Measurements from ENCODE around the gene HLCS.
A peak's percentile ranks its signal among the peaks of the same experiment; 100 is the strongest.
"Not testable (repeated sequence)": the region's sequence is repeated elsewhere in the genome, so short reads cannot be mapped to it uniquely, and the experiment has no call there.

Gene HLCS

DNA sequence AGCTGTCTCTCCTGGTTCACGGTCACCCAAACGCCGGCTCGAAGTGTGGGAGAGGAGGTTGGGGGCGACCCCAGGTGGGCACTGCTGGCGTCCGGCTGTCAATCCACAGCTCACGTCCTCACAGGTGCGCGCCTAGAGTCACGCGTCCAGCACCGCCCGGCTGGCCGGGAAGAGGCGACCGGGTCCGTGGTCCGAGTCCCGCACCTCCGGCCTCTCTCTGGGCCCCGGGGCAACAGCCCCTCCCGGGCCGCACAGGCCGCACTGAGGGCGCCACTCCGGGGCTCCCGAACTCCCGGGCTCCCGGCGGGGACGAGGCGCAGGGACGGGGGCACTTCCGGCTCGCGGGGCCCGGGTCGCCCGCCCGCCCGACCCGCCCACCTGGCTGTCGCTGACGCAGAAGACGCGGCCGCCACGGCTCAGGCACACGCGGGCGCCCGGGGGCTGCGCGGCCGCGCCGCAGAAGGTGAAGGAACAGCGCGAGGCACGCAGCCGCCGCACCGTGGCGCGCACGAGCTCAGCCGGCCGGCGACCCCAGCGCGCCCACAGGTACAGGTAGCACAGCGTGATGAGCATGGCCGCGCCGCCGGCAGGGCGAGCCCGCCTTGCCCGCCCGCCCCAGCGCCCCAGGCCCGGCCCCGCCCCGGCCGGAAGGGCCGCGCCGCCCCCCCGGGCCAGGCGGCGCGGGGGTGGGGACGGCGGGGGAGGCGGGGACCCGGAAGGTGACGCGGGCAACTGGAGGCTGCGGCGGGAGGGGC, at the start of gene HLCS:
TSS of gene HLCS (minus strand) at position 604 of the 755 bp plus-strand sequence. CDS start at position 573, 31 bp downstream.
- DNase-seq (ENCODE audit: low read depth) = peak; percentile 74

DNA sequence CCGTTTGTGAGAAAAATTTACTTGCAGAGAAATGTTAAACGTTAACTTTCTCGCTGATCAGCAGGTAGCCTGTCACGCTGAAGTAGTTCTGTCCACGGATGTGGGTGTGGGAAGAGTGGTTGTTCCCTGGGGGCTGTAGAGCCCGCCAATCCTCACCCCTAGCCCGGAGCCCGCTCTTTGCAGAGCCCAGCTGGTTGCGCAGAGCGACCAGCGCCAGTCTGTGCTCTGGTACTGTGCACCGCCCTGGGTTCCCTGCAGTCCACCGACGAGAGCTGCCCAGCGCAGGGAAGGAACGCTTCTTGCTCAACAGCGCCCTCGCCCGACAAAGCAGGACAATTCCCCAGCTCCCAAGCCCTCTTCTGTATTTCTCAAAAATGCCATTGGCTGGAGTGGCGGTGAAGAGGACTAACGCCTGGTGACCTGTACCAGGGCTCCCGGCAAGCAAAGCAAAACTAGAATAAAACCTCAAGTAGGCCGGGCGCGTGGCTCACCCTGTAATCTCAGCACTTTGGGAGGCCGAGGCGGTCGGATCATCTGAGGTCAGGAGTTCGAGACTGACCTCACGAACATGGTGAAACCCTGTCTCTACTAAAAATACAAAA, 43.4 kb upstream of the HLCS start:
- DNase-seq (ENCODE audit: low read depth) = peak; percentile 74

- no peak for DNase-seq (ENCODE audit: low read depth)
These were observed 42.3 kb upstream of the HLCS start for GRCh38 chr21:37008724-37009123.

- DNase-seq (ENCODE audit: low read depth) = no peak
These were observed 40.2 kb upstream of the HLCS start, which contains the start of gene RIPPLY3 for GRCh38 chr21:37006486-37007291. TSS of gene RIPPLY3 (plus strand) at chr21:37006702. CDS start at chr21:37006773, 71 bp downstream.

DNA sequence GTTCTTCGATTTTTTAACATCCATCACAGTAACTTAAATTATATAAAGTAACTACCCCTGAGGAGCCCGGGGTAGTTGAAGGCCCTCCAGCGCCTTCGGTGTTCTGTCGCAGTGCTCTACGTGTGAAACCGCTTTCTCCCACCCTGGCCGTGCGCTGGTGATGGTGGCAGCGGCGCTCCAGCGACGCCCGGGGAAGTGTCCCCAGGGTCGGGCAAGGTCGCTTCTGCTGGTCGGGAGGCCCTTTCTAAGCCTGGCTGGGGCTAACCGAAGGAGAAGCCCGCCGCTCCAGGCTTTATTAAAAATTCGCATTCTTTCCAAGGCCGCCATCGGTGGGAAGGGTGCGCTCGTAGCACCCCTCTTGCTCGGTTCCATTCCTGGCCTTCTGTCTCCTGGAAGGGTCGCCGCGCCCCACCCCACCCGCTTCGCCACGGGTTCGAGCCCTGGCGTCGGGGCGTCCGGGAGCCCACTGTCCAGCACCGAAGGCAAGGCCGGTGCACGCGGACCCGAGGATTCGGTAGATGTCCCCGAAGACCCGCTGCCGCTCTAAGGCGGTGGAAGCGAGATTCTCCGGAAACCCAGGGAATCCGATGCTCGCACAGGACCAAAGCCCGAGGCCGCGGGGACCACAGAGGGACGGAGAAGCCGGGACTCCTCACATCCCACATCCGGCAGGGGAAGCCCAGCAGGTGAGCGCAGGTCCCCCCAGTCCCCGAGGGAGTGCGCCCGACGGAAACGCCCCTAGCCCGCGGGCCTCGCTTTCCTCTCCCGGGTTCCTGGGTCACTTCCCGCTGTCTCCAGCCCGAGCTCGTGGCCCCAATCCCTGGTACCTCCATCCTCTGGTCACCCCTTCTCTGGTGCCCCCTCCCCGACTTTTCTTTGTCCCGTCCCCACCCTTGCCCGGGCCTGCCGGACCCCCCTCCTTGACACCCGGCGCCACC, 39.3 kb upstream of the HLCS start:
- DNase-seq (ENCODE audit: low read depth) = no peak

- DNase-seq (ENCODE audit: low read depth) = not testable (repeated sequence)
These were observed 37.4 kb upstream of the HLCS start for GRCh38 chr21:37003917-37004316.

GRCh38 chr21:37002851-37003250, 36.4 kb upstream of the HLCS start:
- DNase-seq (ENCODE audit: low read depth) = not testable (repeated sequence)

DNA sequence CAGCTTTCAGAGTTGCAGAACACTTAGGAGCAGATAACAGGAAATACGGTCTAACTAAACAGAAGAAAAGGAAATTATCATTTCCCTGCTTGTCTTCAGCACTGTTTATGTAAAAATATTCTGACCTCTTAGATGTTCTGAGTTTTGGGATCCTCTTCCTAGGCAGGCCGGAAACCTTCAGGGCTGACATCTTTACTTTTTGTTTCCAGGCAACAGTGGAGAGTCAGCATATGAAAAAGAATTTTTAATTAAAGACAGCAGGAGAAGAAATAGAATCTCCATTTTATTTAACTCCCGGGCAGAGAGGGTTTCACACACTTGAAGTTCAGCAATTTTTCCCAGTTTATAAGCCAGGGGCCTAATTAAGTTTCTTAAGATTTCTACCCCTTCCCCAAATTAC, 35.0 kb upstream of the HLCS start:
- DNase-seq (ENCODE audit: low read depth) = no peak

- DNase-seq (ENCODE audit: low read depth) = no peak
These were observed 33.9 kb upstream of the HLCS start for GRCh38 chr21:37000381-37000780.

DNA sequence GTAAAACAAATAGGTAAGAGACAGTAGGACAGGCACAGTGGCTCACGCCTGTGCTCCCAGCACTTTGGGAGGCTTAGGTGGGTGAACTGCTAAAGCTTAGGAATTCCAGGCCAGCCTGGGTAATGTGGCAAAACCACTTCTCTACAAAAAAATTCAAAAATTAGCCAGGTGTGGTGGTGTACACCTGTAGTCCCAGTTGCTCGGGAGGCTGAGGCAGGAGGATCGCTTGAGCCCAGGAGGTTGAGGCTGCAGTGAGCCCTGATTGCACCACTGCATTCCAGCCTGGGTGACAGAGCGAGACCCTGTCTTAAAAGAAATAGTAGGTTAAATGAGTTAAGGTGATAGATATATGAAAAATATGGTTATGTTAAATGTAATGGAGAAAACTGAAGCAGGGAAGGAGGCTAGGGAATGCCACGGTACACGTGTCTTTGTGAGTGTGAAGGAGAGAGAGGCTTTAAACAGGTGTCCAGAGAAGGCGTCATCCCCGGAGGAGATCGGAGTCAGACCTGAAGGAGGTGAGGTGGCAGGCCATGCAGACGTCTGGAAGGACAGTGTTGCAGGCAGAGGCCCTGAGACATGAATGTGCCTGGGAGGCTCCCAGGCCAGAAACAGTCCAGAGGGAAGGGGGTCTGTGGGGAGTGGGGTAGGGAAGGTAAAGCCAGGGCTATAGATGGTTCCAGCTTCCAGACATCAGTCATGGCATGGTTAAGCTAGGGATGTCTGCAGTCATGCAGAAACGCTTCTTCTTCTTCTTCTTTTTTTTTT, 32.8 kb upstream of the HLCS start:
- no peak for DNase-seq (ENCODE audit: low read depth)

DNA sequence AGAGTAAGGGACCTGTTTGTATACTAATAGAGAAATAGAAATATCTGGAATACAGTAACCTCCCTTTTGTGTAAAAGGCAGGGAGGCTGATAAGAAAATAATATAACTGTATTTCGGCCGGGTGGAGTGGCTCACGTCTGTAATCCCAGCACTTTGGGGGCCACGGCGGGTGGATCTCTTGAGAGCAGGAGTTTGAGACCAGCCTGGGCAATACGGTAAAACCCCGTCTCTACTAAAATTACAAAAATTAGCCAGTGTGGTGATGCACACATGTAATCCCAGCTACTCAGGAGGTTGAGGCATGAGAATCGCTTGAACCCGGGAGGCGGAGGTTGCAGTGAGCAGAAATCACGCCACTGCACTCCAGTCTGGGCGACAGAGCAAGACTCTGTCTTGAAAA, 28.8 kb upstream of the HLCS start:
- not testable (repeated sequence) for DNase-seq (ENCODE audit: low read depth)

DNA sequence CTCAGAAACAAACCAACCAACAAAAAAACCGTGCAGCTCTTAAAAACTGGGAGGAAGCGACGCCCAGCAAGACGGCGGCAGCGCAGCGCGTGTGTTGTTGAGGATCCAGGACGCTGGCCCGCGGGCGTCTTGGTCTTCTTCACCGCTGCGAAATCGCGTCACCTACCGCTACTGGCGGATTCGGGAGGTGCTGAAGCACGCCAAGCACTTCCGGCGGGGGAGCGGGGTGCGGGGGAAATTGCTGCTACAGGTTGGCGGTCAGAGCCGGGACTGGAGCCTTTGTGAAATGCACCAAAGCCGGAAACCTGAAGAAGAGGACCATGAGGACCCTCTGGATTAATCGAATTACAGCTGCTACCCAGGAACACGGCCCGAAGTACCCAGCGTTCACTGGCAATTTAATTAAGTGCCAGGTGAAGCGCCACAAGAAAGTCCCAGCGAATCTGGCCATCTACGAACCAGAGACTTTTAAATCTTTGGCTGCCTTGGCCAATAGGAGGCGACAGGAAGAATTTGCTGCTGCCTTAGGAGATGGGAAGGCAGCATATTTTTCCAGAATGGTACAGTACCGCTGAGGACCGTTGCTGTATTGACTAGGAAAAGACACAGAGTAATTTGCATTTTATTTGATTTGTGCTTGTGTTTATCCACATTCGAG, 28.2 kb upstream of the HLCS start:
- DNase-seq (ENCODE audit: low read depth) = no peak

GRCh38 chr21:36992671-36993070, 26.2 kb upstream of the HLCS start:
- DNase-seq (ENCODE audit: low read depth) = no peak

- no peak for DNase-seq (ENCODE audit: low read depth)
These were observed 24.2 kb upstream of the HLCS start for GRCh38 chr21:36990508-36991205.

GRCh38 chr21:36989699-36990507, 23.4 kb upstream of the HLCS start:
- DNase-seq (ENCODE audit: low read depth) = peak; percentile 91

DNA sequence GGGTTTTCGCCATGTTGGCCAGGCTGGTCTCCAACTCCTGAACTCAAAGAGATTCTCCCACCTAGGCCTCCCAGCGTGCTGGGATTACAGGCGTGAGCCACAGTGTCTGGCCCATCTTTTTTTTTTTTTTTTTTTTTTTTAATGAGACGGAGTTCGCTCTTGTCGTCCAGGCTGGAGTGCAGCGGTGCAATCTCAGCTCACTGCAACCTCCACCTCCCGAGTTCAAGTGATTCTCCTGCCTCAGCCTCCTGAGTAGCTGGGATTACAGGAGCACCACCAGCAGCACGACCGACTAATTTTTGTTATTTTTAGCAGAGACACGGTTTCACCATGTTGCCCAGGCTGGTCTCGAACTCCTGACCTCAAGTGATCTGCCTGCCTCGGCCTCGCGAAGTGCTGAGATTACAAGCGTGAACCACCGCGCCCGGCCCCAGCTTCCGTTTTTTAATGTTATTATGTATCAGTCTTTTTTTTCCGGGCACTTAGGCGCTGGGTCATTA, 22.8 kb upstream of the HLCS start:
- DNase-seq (ENCODE audit: low read depth) = not testable (repeated sequence)

GRCh38 chr21:36988536-36988935, 22.1 kb upstream of the HLCS start:
- no peak for DNase-seq (ENCODE audit: low read depth)

DNA sequence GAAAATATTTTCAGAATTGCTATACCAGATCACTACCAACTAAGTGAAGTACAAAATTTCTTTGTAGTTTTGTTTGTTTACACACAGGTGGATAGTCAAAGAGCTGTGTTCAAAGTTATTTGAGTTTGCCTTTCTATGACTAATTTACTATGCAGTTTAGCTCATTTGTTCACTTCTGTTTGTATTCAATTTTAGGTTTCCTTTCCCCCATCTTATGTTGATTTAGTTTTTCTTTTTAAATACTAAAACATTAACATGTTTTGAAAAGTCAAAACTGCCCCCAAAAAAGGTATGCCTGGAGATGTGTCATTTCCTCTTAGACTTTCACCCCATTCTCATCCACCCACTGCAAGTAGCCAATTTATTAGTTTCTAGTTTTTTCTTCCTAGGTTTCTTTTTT, 21.4 kb upstream of the HLCS start:
- DNase-seq (ENCODE audit: low read depth) = no peak

Data from activated T-cell treated with anti-CD3 and anti-CD28 coated beads for 48 hours (primary cell).